ENCODE measurements around the gene NHEJ1. TPM values are rescaled to one million over a fixed set of nuclear protein-coding genes. Genes with fewer than 3 reads are reported as not detected.

The NHEJ1 gene
- total and polyA plus RNA-seq, 2 donors (not counting 3 experiments of a cell fraction or from before 2014, with no cell fraction given) = 12.8 to 12.9 TPM

- H3K4me1 ChIP-seq (ENCODE audit: control insufficient read depth, extremely low read depth, insufficient read depth, low read length) = no peaks in the 10 kb centered on the region
- H3K9me3 ChIP-seq (replicated peaks; ENCODE audit: control insufficient read depth, insufficient read depth, low read length) = no peaks in the 10 kb centered on the region
- no peak within 1 kb of the TSS for H2AFZ ChIP-seq (ENCODE audit: low read depth, low read length)
- intact Hi-C loops (cut with micrococcal nuclease) (no loop called here), dilution Hi-C loops (cut with MboI; ENCODE audit: extremely low pct_ligation_motif_present, low sequenced_read_pairs) (no loop called here)
- ChIA-PET POLR2A (no interaction called here), CTCF (interaction anchor here (1.2 to 6.8 kb wide), 10 partner anchors 12 to 94 kb away, joined by 3 to 178 read pairs (median 6); no protein-coding TSS in a partner anchor)
- H3K4me2 ChIP-seq (ENCODE audit: insufficient read depth, low read length) = no peak within 1 kb of the TSS
- no peak within 1 kb of the TSS for H3K27ac ChIP-seq (ENCODE audit: insufficient read depth, low read depth, low read length)
- no peak for DNase-seq (ENCODE audit: low read depth, low spot score)
- H3K9me1 ChIP-seq (replicated peaks; ENCODE audit: control insufficient read depth, extremely low read depth, insufficient read depth, low read length) = no peaks in the 10 kb centered on the region
- BruUV-seq (replicated peaks) = no TSS peak
- no peaks in the 10 kb centered on the region for H3K36me3 ChIP-seq (ENCODE audit: control insufficient read depth in 2 of 2, extremely low read depth in 1 of 2, insufficient read depth in 2 of 2, low read length in 2 of 2)
- H4K20me1 ChIP-seq (replicated peaks; ENCODE audit: control insufficient read depth, extremely low read depth, insufficient read depth, low read length) = no peaks in the 10 kb centered on the region
- no peak within 1 kb of the TSS for H3K9ac ChIP-seq (replicated peaks; ENCODE audit: extremely low read depth, insufficient read depth, low read length)
- H3K4me3 ChIP-seq (replicated peaks in 1 of 3; ENCODE audit: insufficient read depth in 1 of 3, low read depth in 1 of 3, low read length in 3 of 3) = no peak within 1 kb of the TSS
- TF ChIP-seq EZH2 (IDR thresholded peaks at IDR 0.05; ENCODE audit: borderline replicate concordance, low read depth, low read length, severe bottlenecking) (peak; percentile 97), JUN (IDR thresholded peaks at IDR 0.05; ENCODE audit: borderline replicate concordance, insufficient read depth, insufficient read length, low read depth) (no peak)
- FAIRE-seq = no peak
- H3K27me3 ChIP-seq (ENCODE audit: control insufficient read depth in 2 of 2, insufficient read depth in 2 of 2, low read length in 2 of 2) = peaks cover 54 to 76% of the 10 kb centered on the region in 2 experiments
- no peaks in the 10 kb centered on the region for H3K79me2 ChIP-seq (ENCODE audit: control insufficient read depth, insufficient read depth, low read length)
These were observed 99.5 kb downstream of the NHEJ1 start, which contains the start of gene IHH for GRCh38 chr2:219060821-219061791. IHH (minus strand) TSS chr2:219060921; CDS start chr2:219060467, 454 bp downstream.

DNA sequence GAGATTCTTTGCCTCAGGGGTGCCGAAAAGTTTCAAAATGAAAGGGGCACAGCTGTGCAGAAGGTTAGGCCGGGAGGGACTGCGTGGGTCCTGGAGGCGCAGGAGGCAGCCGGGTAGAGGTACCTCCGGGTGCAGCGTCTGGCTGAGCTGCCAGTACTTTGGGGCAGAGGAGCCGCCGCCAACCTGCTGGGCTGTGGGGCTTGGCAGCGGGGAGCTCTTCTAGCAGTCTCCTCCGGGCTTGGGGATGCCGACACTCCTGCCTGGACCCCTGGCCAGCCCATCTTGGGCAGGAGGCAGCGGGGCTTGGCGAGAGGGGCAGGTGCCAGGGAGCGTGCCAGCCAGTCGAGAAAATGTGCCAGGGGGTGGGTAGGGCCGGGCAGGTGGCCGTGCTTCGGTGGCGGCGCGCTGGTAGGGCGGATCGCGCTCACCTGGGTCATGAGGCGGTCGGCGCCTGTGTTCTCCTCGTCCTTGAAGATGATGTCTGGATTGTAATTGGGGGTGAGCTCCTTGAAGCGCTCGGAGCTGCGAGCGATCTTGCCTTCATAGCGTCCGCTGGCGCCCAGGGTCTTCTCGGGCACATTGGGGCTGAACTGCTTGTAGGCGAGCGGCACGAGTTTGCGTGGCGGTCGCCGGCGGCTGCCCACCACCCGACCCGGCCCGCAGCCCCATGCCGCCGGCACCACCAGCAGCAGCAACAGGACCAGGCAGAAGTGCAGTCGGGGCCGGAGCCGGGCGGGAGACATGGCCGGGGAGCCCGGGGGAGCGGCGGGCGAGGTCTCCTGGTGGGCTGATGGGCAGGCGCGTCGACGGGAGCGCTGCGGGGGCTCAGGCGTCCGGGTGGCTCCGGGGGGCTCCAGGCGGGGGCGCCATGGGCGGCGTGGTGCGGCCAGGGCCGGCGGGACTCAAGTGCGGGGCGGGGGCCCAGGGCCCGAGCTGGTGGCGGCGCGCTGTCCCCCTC lies 100.6 kb downstream of the NHEJ1 start:
- no peaks in the 10 kb centered on the region for H4K20me1 ChIP-seq (replicated peaks; ENCODE audit: control insufficient read depth, extremely low read depth, insufficient read depth, low read length)
- ChIA-PET POLR2A (no interaction called here), CTCF (interaction anchor here (0.9 to 6.8 kb wide), 13 partner anchors 14 to 235 kb away, joined by 3 to 178 read pairs (median 7); no protein-coding TSS in a partner anchor)
- H3K36me3 ChIP-seq (ENCODE audit: control insufficient read depth in 2 of 2, extremely low read depth in 1 of 2, insufficient read depth in 2 of 2, low read length in 2 of 2) = no peaks in the 10 kb centered on the region
- no TSS peak for BruUV-seq (replicated peaks)
- H3K9ac ChIP-seq (replicated peaks; ENCODE audit: extremely low read depth, insufficient read depth, low read length) = no peak overlapping the region
- dilution Hi-C loops (cut with MboI; ENCODE audit: extremely low pct_ligation_motif_present, low sequenced_read_pairs) (no loop called here), intact Hi-C loops (cut with micrococcal nuclease) (loop anchor here (2.0 to 5.0 kb wide), 3 partner anchors 45 to 157 kb away; partner anchors contain the start of gene ABCB6)
- H3K27ac ChIP-seq (ENCODE audit: insufficient read depth, low read depth, low read length) = no peak overlapping the region
- no peaks in the 10 kb centered on the region for H3K4me1 ChIP-seq (ENCODE audit: control insufficient read depth, extremely low read depth, insufficient read depth, low read length)
- peaks cover 56 to 78% of the 10 kb centered on the region in 2 experiments for H3K27me3 ChIP-seq (ENCODE audit: control insufficient read depth in 2 of 2, insufficient read depth in 2 of 2, low read length in 2 of 2)
- H3K9me1 ChIP-seq (replicated peaks; ENCODE audit: control insufficient read depth, extremely low read depth, insufficient read depth, low read length) = no peaks in the 10 kb centered on the region
- no peaks in the 10 kb centered on the region for H3K79me2 ChIP-seq (ENCODE audit: control insufficient read depth, insufficient read depth, low read length)
- H2AFZ ChIP-seq (ENCODE audit: low read depth, low read length) = no peak overlapping the region
- no peak overlapping the region for H3K4me3 ChIP-seq (replicated peaks in 1 of 3; ENCODE audit: insufficient read depth in 1 of 3, low read depth in 1 of 3, low read length in 3 of 3)
- FAIRE-seq (no peak), DNase-seq (ENCODE audit: low read depth, low spot score) (no peak)
- H3K4me2 ChIP-seq (ENCODE audit: insufficient read depth, low read length) = no peak overlapping the region
- no peaks in the 10 kb centered on the region for H3K9me3 ChIP-seq (replicated peaks; ENCODE audit: control insufficient read depth, insufficient read depth, low read length)
- TF ChIP-seq MYC (IDR thresholded peaks at IDR 0.05; ENCODE audit: low read depth, low read length) (no peak), MAX (IDR thresholded peaks at IDR 0.05; ENCODE audit: insufficient read depth, insufficient read length) (no peak), EZH2 (IDR thresholded peaks at IDR 0.05; ENCODE audit: borderline replicate concordance, low read depth, low read length, severe bottlenecking) (peak; percentile 97)
